D721Med (cell line): ENCODE results near the gene AGAP1.

Source experiments
- DNase-seq: peaks from one replicate; pipeline ENCODE4 v3.0.0; 2011; ENCODE audit warnings: low spot score; ENCODE audit not compliant: insufficient read length
- FAIRE-seq: peaks from 2 replicates; lab custom pipeline; 2011; peaks lifted over from hg19 to GRCh38; lab: Jason Lieb, UNC
- CTCF ChIP-seq: IDR thresholded peaks from 2 replicates; pipeline ENCODE4 v1.5.1; 2012; ENCODE audit warnings: mild to moderate bottlenecking, control low read depth; ENCODE audit not compliant: insufficient read depth; ENCODE audit errors: missing control alignments

AGAP1 gene

DNA sequence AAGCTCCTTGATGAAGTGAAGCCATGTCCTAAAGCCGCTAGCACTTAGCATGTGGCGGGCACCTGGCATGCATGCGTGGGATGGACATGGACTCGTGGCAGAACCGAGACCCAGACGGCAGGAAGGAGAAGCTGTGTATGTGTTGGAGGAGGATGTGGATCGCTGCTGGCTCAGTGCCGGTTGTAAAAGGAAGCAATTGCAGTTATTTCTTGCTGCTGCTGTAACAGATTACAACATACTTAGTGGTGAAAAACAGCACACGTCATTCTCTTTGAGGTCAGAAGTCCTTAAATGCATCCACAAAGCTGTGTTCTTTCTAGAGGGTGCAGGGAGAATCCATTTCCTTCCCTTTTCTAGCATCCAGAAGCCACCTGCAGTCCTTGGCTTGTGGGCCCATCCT is 74.6 kb downstream of the AGAP1 start:
- TF ChIP-seq CTCF, result no peak
- DNase-seq (no peak), FAIRE-seq (no peak)

- TF ChIP-seq CTCF, result no peak
- DNase-seq (no peak), FAIRE-seq (no peak)
Measured at GRCh38 chr2:235569837-235570236, 76.0 kb downstream of the AGAP1 start.

GRCh38 chr2:235570256-235570655 is 76.4 kb downstream of the AGAP1 start:
- DNase-seq (no peak), FAIRE-seq (no peak)
- no peak for TF ChIP-seq CTCF

DNA sequence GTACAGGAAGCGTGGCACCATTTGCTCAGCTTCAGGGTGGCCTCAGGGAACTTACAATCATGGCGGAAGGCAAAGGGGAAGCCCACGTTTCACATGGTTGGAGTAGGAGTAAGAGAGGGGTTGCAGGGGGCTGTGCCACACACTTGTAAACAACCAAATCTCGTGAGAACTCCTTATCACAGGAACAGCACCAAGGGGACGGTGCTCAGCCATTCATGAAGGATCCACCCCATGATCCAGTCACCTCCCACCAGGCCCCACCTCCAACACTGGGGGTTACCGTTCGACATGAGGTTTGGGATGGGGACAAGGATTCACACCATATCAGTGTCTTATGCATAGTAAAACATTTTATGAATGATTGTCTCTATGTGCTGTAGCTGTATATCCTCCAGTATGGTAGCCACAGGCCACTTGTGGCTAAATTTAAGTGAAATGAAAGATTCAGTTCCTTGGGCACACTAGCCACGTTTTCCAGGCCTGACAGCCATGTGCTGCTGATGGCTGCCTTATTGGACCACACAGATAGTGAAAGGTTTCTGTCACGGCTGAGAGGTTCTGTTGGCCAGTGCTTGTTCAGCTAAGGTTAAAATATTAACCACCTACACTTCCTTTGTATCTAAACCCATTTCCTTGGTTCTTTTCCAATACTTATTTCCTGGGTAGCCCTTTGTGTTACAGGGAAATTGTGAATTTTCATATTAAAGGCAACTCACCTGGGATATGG is 77.3 kb downstream of the AGAP1 start:
- FAIRE-seq, result no peak
- TF ChIP-seq CTCF, result no peak
- DNase-seq, result no peak

GRCh38 chr2:235572592-235572991 is 78.7 kb downstream of the AGAP1 start:
- no peak for TF ChIP-seq CTCF
- FAIRE-seq, result no peak
- no peak for DNase-seq

GRCh38 chr2:235573331-235574221 is 79.7 kb downstream of the AGAP1 start:
- FAIRE-seq, result no peak
- no peak for DNase-seq
- no peak for TF ChIP-seq CTCF
